ENCODE data around the gene PEPD. TPM values are rescaled to one million over a fixed set of nuclear protein-coding genes. Genes with fewer than 3 reads are reported as not detected.
A peak's percentile ranks its signal among the peaks of the same experiment; 100 is the strongest.

The PEPD gene
- total and polyA plus RNA-seq, 2 experiments from 2014 or later = 141 to 175 TPM

DNA sequence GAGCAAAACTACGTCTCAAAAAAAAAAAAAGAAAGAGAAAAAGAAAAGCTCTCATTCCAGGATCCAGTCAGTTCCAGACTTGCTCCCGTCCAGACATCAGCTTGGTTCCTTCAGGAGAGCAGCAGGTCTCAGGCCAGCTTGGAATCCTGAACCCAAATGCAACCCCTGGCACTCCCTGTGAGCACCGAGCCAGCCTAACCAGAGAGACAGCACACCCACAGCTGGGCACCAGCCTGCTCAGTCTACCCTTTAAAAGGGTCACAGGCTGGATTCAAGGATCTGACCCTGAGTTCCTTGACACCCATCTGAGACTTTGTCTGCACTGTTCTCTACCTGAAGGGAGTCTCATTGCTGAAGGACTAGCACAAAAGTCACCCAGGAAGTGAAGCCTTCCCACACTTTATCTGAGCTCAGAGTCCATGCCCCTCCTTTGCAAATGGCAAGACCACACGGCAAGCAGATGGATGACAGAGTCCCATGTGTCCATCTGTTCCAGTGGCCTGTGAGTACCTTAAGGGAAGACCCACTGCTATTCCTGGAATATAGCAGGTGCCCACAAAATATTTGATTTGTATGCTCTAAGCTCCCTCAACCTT is 1.4 kb downstream of the PEPD start:
- 77% methylated on average over 4 of the region's 4 CpGs for WGBS (ENCODE audit: low lambda C conversion rate, missing lambda C conversion rate)
- peak overlapping the region; percentile 24 for H3K27ac ChIP-seq
- H3K4me2 ChIP-seq = peak overlapping the region; percentile 72
- H3K36me3 ChIP-seq (replicated peaks; ENCODE audit: insufficient read depth, low read depth) = no peaks in the 10 kb centered on the region
- H2AFZ ChIP-seq = no peak overlapping the region
- H4K20me1 ChIP-seq (ENCODE audit: insufficient read depth, poor library complexity, severe bottlenecking) = peaks cover 18% of the 10 kb centered on the region
- TF ChIP-seq EZH2 (IDR thresholded peaks at IDR 0.05; ENCODE audit: borderline replicate concordance) (no peak), EZH2phosphoT487 (IDR thresholded peaks at IDR 0.05; ENCODE audit: low read depth, severe bottlenecking, unreplicated experiment) (no peak), CTCF (IDR thresholded peaks at IDR 0.05; ENCODE audit: poor library complexity) (no peak)
- DNase-seq (ENCODE audit: low spot score) = no peak
- H3K4me1 ChIP-seq (ENCODE audit: insufficient read depth) = peaks cover 9% of the 10 kb centered on the region
- H3K9me3 ChIP-seq (ENCODE audit: low read depth) = no peaks in the 10 kb centered on the region
- no peaks in the 10 kb centered on the region for H3K9me2 ChIP-seq (replicated peaks; ENCODE audit: insufficient read depth)
- no peak overlapping the region for H3K4me3 ChIP-seq
- H3K27me3 ChIP-seq = no peaks in the 10 kb centered on the region
- H3K79me2 ChIP-seq = peaks cover 49% of the 10 kb centered on the region

DNA sequence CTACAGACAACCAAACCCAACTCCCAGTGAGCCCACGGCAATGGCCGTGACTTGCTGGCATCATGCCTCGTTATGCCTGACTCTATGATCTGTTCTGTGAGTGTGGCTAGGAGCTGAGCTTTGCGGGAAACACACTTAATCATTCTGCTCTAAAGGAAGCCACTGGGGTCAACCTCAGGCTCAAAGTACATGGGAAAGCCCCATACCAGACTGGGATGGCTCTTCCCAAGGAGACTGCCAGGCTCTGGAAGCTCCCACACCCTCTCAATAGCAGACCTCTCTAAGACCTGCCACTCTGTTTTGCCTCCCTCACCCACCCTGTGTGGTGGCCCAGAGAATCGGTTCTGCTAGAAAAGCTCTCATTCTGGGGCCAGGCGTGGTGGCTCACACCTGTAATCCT is 2.2 kb downstream of the PEPD start:
- peaks cover 9% of the 10 kb centered on the region for H3K4me1 ChIP-seq (ENCODE audit: insufficient read depth)
- H3K27ac ChIP-seq = no peak overlapping the region
- H3K9me3 ChIP-seq (ENCODE audit: low read depth) = no peaks in the 10 kb centered on the region
- H3K9me2 ChIP-seq (replicated peaks; ENCODE audit: insufficient read depth) = no peaks in the 10 kb centered on the region
- 90% methylated on average over 6 of the region's 6 CpGs for WGBS (ENCODE audit: low lambda C conversion rate, missing lambda C conversion rate)
- no peak overlapping the region for H3K4me3 ChIP-seq
- H3K79me2 ChIP-seq = peaks cover 54% of the 10 kb centered on the region
- no peaks in the 10 kb centered on the region for H3K36me3 ChIP-seq (replicated peaks; ENCODE audit: insufficient read depth, low read depth)
- peak overlapping the region; percentile 72 for H3K4me2 ChIP-seq
- TF ChIP-seq EZH2phosphoT487 (IDR thresholded peaks at IDR 0.05; ENCODE audit: low read depth, severe bottlenecking, unreplicated experiment) = no peak
- no peak for TF ChIP-seq CTCF (IDR thresholded peaks at IDR 0.05; ENCODE audit: poor library complexity)
- no peak for TF ChIP-seq EZH2 (IDR thresholded peaks at IDR 0.05; ENCODE audit: borderline replicate concordance)
- peaks cover 22% of the 10 kb centered on the region for H4K20me1 ChIP-seq (ENCODE audit: insufficient read depth, poor library complexity, severe bottlenecking)
- no peak for DNase-seq (ENCODE audit: low spot score)
- H2AFZ ChIP-seq = no peak overlapping the region
- no peaks in the 10 kb centered on the region for H3K27me3 ChIP-seq

DNA sequence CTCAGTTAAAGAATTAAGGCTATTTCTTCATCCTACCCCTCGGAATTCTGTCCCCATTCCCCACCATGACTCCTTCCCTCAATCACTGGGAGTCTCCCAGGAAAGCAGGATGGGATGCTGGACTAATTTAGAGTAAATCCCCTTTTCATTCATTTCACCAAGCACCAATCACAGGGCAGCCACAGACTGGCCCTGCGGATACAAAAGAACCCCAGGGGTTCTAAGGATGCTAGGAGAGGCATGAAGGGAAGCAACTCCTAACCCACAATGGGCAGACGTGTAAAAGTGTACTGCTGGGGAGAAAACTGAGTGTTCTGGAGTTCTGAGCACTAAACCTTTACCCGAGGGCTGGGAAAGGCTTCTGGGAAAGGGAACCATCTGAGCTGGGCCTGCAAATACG is 3.0 kb downstream of the PEPD start:
- no peaks in the 10 kb centered on the region for H3K9me2 ChIP-seq (replicated peaks; ENCODE audit: insufficient read depth)
- no peaks in the 10 kb centered on the region for H3K27me3 ChIP-seq
- peaks cover 9% of the 10 kb centered on the region for H3K4me1 ChIP-seq (ENCODE audit: insufficient read depth)
- no peak overlapping the region for H2AFZ ChIP-seq
- H3K9me3 ChIP-seq (ENCODE audit: low read depth) = no peaks in the 10 kb centered on the region
- H3K4me3 ChIP-seq = no peak overlapping the region
- H4K20me1 ChIP-seq (ENCODE audit: insufficient read depth, poor library complexity, severe bottlenecking) = peaks cover 22% of the 10 kb centered on the region
- peaks cover 60% of the 10 kb centered on the region for H3K79me2 ChIP-seq
- H3K27ac ChIP-seq = no peak overlapping the region
- H3K4me2 ChIP-seq = no peak overlapping the region
- TF ChIP-seq CTCF (IDR thresholded peaks at IDR 0.05; ENCODE audit: poor library complexity) (no peak), EZH2phosphoT487 (IDR thresholded peaks at IDR 0.05; ENCODE audit: low read depth, severe bottlenecking, unreplicated experiment) (no peak), EZH2 (IDR thresholded peaks at IDR 0.05; ENCODE audit: borderline replicate concordance) (no peak)
- DNase-seq (ENCODE audit: low spot score) = no peak
- WGBS (ENCODE audit: low lambda C conversion rate, missing lambda C conversion rate) = 77% methylated on average over 5 of the region's 5 CpGs
- no peaks in the 10 kb centered on the region for H3K36me3 ChIP-seq (replicated peaks; ENCODE audit: insufficient read depth, low read depth)

Measured in hepatocyte (in vitro differentiated cells).